Neural crest cell (in vitro differentiated cells): ENCODE data around the gene TARS3. TPM values are rescaled to one million over a fixed set of nuclear protein-coding genes. Genes with fewer than 3 reads are reported as not detected.
"Not testable (repeated sequence)": the region's sequence is repeated elsewhere in the genome, so short reads cannot be mapped to it uniquely, and the experiment has no call there.

Source experiments
- DNase-seq: peaks from one replicate; pipeline ENCODE4 v3.0.0; 2021; ENCODE audit warnings: low read depth, mixed read lengths, low spot score
- H3K27ac Mint-ChIP-seq: one replicate; pipeline ENCODE4 v1.8.0; 2021; ENCODE audit warnings: mild to moderate bottlenecking, mixed read lengths; ENCODE audit not compliant: unreplicated experiment
- H3K27me3 Mint-ChIP-seq: 2 replicates; pipeline ENCODE4 v1.8.0; 2021; ENCODE audit warnings: low read depth, mild to moderate bottlenecking, mixed read lengths
- H3K36me3 Mint-ChIP-seq: 2 replicates; pipeline ENCODE4 v1.8.0; 2021; ENCODE audit warnings: low read depth, mild to moderate bottlenecking, mixed read lengths
- H3K4me1 Mint-ChIP-seq: 2 replicates; pipeline ENCODE4 v1.8.0; 2021; ENCODE audit warnings: mixed read lengths
- H3K4me3 Mint-ChIP-seq: one replicate; pipeline ENCODE4 v1.8.0; 2021; ENCODE audit warnings: mild to moderate bottlenecking, mixed read lengths
- H3K9me3 Mint-ChIP-seq: 2 replicates; pipeline ENCODE4 v1.8.0; 2021; ENCODE audit warnings: mixed read lengths
- total RNA-seq: library from RNA; stranded (reverse); gene quantifications from 2 replicates; pipeline ENCODE4 v1.2.1, GENCODE V29; 2021
- TF ChIP-seq, protein P1 (sequence below): fragments of 200-600 bp; sonication (generic); conservative IDR thresholded peaks from 2 replicates; pipeline ENCODE4 v1.5.0; 2021; ENCODE audit warnings: antibody characterized with exemption, mild to moderate bottlenecking

Gene TARS3
- total RNA-seq, 1 donor from 2014 or later: 18.1 TPM

DNA sequence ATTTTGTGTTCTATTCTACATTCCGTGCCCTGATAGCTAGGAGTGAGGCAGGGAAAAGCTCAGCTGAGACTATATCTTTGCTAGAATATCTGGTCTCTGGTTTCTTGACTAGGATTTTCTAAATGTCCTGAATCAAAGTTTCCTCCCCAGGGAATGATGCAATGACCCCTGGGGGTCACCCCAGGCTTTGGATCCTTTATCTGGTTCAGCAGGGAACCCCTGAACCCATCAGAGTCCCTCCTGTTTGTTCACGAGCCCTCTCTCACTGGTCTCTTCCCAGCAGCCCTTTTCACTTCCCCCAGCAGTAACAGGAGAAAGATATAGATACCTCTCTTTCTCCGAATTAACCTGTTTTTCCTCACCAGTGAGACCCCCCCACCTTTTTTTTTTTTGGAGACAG, 86.4 kb downstream of the TARS3 start:
- no peaks in the 10 kb centered on the region for H3K27me3 Mint-ChIP-seq
- peaks cover 21% of the 10 kb centered on the region for H3K4me1 Mint-ChIP-seq
- H3K4me3 Mint-ChIP-seq: no peak overlapping the region
- H3K27ac Mint-ChIP-seq: no peak overlapping the region
- TF ChIP-seq, protein P1, sequence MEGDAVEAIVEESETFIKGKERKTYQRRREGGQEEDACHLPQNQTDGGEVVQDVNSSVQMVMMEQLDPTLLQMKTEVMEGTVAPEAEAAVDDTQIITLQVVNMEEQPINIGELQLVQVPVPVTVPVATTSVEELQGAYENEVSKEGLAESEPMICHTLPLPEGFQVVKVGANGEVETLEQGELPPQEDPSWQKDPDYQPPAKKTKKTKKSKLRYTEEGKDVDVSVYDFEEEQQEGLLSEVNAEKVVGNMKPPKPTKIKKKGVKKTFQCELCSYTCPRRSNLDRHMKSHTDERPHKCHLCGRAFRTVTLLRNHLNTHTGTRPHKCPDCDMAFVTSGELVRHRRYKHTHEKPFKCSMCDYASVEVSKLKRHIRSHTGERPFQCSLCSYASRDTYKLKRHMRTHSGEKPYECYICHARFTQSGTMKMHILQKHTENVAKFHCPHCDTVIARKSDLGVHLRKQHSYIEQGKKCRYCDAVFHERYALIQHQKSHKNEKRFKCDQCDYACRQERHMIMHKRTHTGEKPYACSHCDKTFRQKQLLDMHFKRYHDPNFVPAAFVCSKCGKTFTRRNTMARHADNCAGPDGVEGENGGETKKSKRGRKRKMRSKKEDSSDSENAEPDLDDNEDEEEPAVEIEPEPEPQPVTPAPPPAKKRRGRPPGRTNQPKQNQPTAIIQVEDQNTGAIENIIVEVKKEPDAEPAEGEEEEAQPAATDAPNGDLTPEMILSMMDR: no peak
- no peak for DNase-seq
- no peaks in the 10 kb centered on the region for H3K9me3 Mint-ChIP-seq
- H3K36me3 Mint-ChIP-seq: peaks cover 5% of the 10 kb centered on the region

GRCh38 chr15:101637516-101637915, 86.8 kb downstream of the TARS3 start:
- no peak overlapping the region for H3K27ac Mint-ChIP-seq
- DNase-seq: no peak
- TF ChIP-seq, protein P1: no peak
- peaks cover 5% of the 10 kb centered on the region for H3K36me3 Mint-ChIP-seq
- peaks cover 19% of the 10 kb centered on the region for H3K4me1 Mint-ChIP-seq
- no peaks in the 10 kb centered on the region for H3K9me3 Mint-ChIP-seq
- no peak overlapping the region for H3K4me3 Mint-ChIP-seq
- H3K27me3 Mint-ChIP-seq: no peaks in the 10 kb centered on the region

- H3K4me3 Mint-ChIP-seq: no peak overlapping the region
- TF ChIP-seq, protein P1: no peak
- peaks cover 14% of the 10 kb centered on the region for H3K4me1 Mint-ChIP-seq
- no peaks in the 10 kb centered on the region for H3K27me3 Mint-ChIP-seq
- no peak overlapping the region for H3K27ac Mint-ChIP-seq
- DNase-seq: no peak
- H3K36me3 Mint-ChIP-seq: peaks cover 5% of the 10 kb centered on the region
- no peaks in the 10 kb centered on the region for H3K9me3 Mint-ChIP-seq
Measured at GRCh38 chr15:101637038-101637437, 87.2 kb downstream of the TARS3 start.

DNA sequence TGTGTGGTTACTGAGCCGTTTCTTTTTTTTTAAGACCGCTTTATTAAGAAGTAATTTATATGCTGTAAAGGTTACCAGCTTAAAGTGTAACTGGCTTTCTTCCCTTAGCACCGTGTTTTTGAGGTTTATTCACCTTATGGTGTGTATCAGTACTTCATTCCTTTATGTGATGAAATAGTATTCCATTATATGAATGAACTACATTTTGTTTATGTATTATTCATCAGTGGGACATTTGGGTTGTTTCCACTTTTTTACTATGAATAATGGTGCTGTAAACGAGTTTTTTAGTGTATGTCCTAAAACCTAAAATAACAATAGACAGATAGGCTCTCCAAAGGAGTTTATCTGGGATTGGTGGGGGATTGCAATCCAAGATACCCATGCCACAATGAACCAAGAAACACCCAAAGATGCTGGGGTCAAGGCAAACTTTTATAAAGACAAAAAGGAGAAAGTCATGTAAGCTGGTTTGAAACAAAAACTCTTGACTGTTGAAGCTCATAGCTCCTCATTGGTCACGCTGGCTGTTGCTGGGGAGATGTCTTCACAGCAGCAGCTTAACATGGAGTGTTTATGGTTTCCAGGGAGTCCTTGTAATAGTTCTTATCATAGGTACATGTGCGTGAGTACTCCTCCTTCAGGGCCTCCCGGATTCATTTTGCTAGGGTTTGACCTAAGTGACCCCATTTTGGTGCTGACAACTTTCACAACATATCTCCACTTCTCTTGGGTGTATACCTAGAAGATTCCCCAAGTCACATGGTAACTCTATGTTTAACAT, 88.1 kb downstream of the TARS3 start:
- DNase-seq: no peak
- peaks cover 8% of the 10 kb centered on the region for H3K4me1 Mint-ChIP-seq
- peaks cover 5% of the 10 kb centered on the region for H3K36me3 Mint-ChIP-seq
- no peaks in the 10 kb centered on the region for H3K9me3 Mint-ChIP-seq
- TF ChIP-seq, protein P1: no peak
- H3K27me3 Mint-ChIP-seq: no peaks in the 10 kb centered on the region
- H3K27ac Mint-ChIP-seq: no peak overlapping the region
- H3K4me3 Mint-ChIP-seq: no peak overlapping the region

DNA sequence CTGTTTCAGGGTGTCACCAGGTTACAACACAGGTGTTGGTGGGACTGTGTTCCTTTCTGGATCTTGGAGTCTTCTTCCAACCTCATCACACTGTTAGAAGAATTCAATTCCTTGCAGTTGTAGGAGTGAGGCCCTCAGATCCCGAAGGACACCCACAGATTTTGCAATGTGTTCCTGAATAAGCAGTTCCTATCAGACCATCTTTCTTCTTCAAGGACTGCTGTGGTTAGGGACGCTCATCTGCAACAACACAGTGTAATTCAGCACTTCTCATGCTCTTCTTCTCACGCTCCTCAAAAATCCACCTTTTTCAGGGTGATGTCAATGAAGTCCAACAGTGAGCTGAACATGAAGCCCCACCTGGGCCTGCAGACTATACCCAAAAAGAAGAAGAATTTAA, 90.9 kb downstream of the TARS3 start:
- no peak overlapping the region for H3K27ac Mint-ChIP-seq
- H3K36me3 Mint-ChIP-seq: peaks cover 3% of the 10 kb centered on the region
- no peak overlapping the region for H3K4me3 Mint-ChIP-seq
- no peaks in the 10 kb centered on the region for H3K4me1 Mint-ChIP-seq
- H3K9me3 Mint-ChIP-seq: no peaks in the 10 kb centered on the region
- no peak for DNase-seq
- TF ChIP-seq, protein P1: no peak
- no peaks in the 10 kb centered on the region for H3K27me3 Mint-ChIP-seq

DNA sequence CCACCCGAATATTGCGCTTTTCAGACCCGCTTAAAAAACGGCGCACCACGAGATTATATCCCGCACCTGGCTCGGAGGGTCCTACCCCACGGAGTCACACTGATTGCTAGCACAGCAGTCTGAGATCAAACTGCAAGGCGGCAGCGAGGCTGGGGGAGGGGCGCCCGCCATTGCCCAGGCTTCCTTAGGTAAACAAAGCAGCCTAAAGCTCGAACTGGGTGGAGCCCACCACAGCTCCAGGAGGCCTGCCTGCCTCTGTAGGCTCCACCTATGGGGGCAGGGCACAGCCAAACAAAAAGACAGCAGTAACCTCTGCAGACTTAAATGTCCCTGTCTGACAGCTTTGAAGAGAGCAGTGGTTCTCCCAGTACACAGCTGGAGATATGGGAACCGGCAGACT, 97.5 kb downstream of the TARS3 start:
- H3K4me3 Mint-ChIP-seq, DNase-seq, H3K4me1 Mint-ChIP-seq, H3K27ac Mint-ChIP-seq, H3K27me3 Mint-ChIP-seq: not testable (repeated sequence)
- peaks cover 32% of the 10 kb centered on the region for H3K36me3 Mint-ChIP-seq
- peaks cover 13% of the 10 kb centered on the region for H3K9me3 Mint-ChIP-seq
